ENCODE measurements around the gene CCDC80. TPM values are rescaled to one million over a fixed set of nuclear protein-coding genes. Genes with fewer than 3 reads are reported as not detected.

CCDC80 gene
- total RNA-seq, 5 donors from 2014 or later (not counting 1 experiment from before 2014, with no cell fraction given), result 0.55 to 0.66 (median 0.56) TPM; not detected in 2

DNA sequence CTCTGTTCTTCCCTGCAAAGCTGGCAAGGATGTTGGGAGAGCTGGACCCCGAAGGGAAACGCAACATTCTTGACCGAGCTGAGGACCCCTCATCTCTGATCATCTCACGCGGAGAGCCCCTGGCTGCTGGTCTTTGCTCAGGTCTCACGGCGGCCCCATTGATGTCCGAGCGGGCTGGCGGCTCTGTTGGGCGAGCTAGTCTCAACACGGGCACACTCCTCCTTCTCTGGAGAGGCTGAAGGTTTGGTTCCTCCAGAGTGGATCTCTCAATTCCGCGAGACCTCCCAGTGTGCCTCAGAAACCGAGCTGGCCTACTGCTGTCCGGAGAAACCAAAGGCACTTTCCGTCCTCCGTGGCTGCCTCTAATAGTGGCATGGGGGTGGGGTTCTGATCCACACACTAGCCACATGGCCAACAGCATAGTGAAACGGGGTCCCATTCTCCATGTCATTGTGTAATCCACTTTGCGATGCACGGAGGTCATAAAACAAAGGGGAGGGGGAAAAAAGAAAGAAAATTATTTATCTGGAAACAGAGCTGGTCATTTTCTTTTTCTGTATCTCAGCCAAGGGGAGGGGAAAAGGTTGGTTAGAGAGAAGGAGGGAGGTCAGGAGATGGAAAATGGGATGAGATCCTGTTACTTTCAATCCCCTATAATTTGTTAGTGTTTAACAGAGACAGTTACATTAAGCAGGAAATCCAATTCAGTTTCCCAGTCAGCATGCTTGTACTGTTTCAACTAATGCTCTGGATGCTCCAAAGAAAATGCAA is 1.3 kb downstream of the CCDC80 start:
- no peak overlapping the region for H3K27ac Mint-ChIP-seq

GRCh38 chr3:112638327-112639020 is 2.5 kb downstream of the CCDC80 start:
- Histone ChIP-seq H3K36me3 (ENCODE audit: control insufficient read depth in 2 of 2, extremely low read depth in 1 of 2, insufficient read depth in 1 of 2, low read length in 1 of 2) (no peaks in the 10 kb centered on the region), H3K4me1 (ENCODE audit: control insufficient read depth in 1 of 2, extremely low read depth in 1 of 2, insufficient read depth in 2 of 2, low read length in 2 of 2) (peaks cover 2 to 4% of the 10 kb centered on the region in 2 experiments), H3K27me3 (replicated peaks in 1 of 2; ENCODE audit: control insufficient read depth in 2 of 2, extremely low read depth in 1 of 2, insufficient read depth in 2 of 2, low read length in 1 of 2) (peaks cover 0 to 16% of the 10 kb centered on the region in 2 experiments), H3K9me3 (no peaks in the 10 kb centered on the region), H3K27ac (ENCODE audit: low read length) (no peak overlapping the region), H3K4me3 (ENCODE audit: control insufficient read depth in 1 of 2, extremely low read depth in 1 of 2, low read length in 1 of 2) (no peak overlapping the region)
- peaks cover 7 to 11% (median 9%) of the 10 kb centered on the region in 3 donors for H3K4me1 Mint-ChIP-seq
- H3K27ac Mint-ChIP-seq, result no peak overlapping the region
- DNase-seq, result no peak
- POLR2A ChIA-PET, result interaction anchor here (0.6 kb wide), 2 partner anchors 104 to 195 kb away, joined by 3 to 5 read pairs; no protein-coding TSS in a partner anchor
- H3K4me3 Mint-ChIP-seq, result no peak overlapping the region
- WGBS (ENCODE audit: insufficient coverage), result 98% methylated on average over 9 of the region's 17 CpGs
- no peaks in the 10 kb centered on the region for H3K9me3 Mint-ChIP-seq
- peaks cover 0 to 5% of the 10 kb centered on the region in 2 donors for H3K27me3 Mint-ChIP-seq
- ATAC-seq (replicated peaks in 1 of 4), result no peak
- CTCF ChIA-PET, result interaction anchor here in 1 of 2 donors (0.6 to 1.4 kb wide), 2 partner anchors 371 to 650 kb away, joined by 3 to 4 read pairs; no protein-coding TSS in a partner anchor
- no peaks in the 10 kb centered on the region for H3K36me3 Mint-ChIP-seq

More for the DNA sequence above, 1.3 kb downstream of the CCDC80 start:
- peaks cover 0 to 16% of the 10 kb centered on the region in 2 experiments for H3K27me3 ChIP-seq (replicated peaks in 1 of 2; ENCODE audit: control insufficient read depth in 2 of 2, extremely low read depth in 1 of 2, insufficient read depth in 2 of 2, low read length in 1 of 2)
- H3K36me3 Mint-ChIP-seq, result no peaks in the 10 kb centered on the region
- H3K4me1 Mint-ChIP-seq, result peaks cover 13 to 23% (median 14%) of the 10 kb centered on the region in 3 donors
- CTCF ChIA-PET, result interaction anchor here in 1 of 2 donors (1.2 kb wide), 1 partner anchor 12 kb away, joined by 4 read pairs; no protein-coding TSS in a partner anchor
- H3K4me1 ChIP-seq (ENCODE audit: control insufficient read depth in 1 of 2, extremely low read depth in 1 of 2, insufficient read depth in 2 of 2, low read length in 2 of 2), result peaks cover 2 to 16% of the 10 kb centered on the region in 2 experiments
- H3K9me3 ChIP-seq, result no peaks in the 10 kb centered on the region
- H3K36me3 ChIP-seq (ENCODE audit: control insufficient read depth in 2 of 2, extremely low read depth in 1 of 2, insufficient read depth in 1 of 2, low read length in 1 of 2), result no peaks in the 10 kb centered on the region
- no peaks in the 10 kb centered on the region for H3K9me3 Mint-ChIP-seq
- H3K27ac ChIP-seq (ENCODE audit: low read length), result no peak overlapping the region
- POLR2A ChIA-PET, result no interaction called here
- peaks cover 0 to 5% of the 10 kb centered on the region in 2 donors for H3K27me3 Mint-ChIP-seq
- H3K4me3 Mint-ChIP-seq, result no peak overlapping the region
- ATAC-seq (replicated peaks in 1 of 4) (no peak), DNase-seq (no peak)
- H3K4me3 ChIP-seq (ENCODE audit: control insufficient read depth in 1 of 2, extremely low read depth in 1 of 2, low read length in 1 of 2), result no peak overlapping the region
- 98% methylated on average over 12 of the region's 21 CpGs for whole genome bisulfite sequencing (ENCODE audit: insufficient coverage)

DNA sequence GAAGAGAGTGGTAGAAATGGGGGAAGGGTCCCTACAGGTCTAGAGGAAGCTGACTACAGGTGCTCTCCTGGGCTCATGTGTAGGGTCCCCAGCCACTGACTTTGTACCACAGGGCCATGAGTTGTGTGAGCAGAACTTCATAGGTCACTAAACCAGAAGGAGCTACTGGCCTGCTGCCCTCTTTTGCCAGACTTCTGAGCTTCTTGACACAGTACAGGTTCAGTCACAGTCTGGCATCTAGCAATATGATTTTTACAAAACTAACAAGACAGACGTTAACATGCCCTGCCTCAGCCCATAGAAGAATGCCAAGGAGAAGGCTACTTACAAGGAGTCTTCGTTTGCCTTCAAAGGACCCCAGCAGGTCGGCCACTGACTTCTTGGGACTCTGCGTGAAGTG is 3.2 kb downstream of the CCDC80 start:
- H3K4me1 ChIP-seq (ENCODE audit: control insufficient read depth in 1 of 2, extremely low read depth in 1 of 2, insufficient read depth in 2 of 2, low read length in 2 of 2), result no peaks in the 10 kb centered on the region
- peaks cover 0 to 4% of the 10 kb centered on the region in 2 donors for H3K27me3 Mint-ChIP-seq
- H3K4me1 Mint-ChIP-seq, result peaks cover 0 to 4% (median 2%) of the 10 kb centered on the region in 3 donors
- peaks cover 0 to 16% of the 10 kb centered on the region in 2 experiments for H3K27me3 ChIP-seq (replicated peaks in 1 of 2; ENCODE audit: control insufficient read depth in 2 of 2, extremely low read depth in 1 of 2, insufficient read depth in 2 of 2, low read length in 1 of 2)
- H3K27ac Mint-ChIP-seq, result no peak overlapping the region
- H3K4me3 ChIP-seq (ENCODE audit: control insufficient read depth in 1 of 2, extremely low read depth in 1 of 2, low read length in 1 of 2), result no peak overlapping the region
- no peak overlapping the region for H3K4me3 Mint-ChIP-seq
- H3K9me3 Mint-ChIP-seq, result no peaks in the 10 kb centered on the region
- no peaks in the 10 kb centered on the region for H3K9me3 ChIP-seq
- H3K27ac ChIP-seq (ENCODE audit: low read length), result no peak overlapping the region
- no peaks in the 10 kb centered on the region for H3K36me3 Mint-ChIP-seq
- ChIA-PET POLR2A (interaction anchor here in 1 of 2 donors (0.6 kb wide), 2 partner anchors 104 to 337 kb away, joined by 3 read pairs; no protein-coding TSS in a partner anchor), CTCF (interaction anchor here in 1 of 2 donors (0.6 to 1.4 kb wide), 3 partner anchors 97 to 651 kb away, joined by 3 to 4 read pairs (median 3); no protein-coding TSS in a partner anchor)
- no peaks in the 10 kb centered on the region for H3K36me3 ChIP-seq (ENCODE audit: control insufficient read depth in 2 of 2, extremely low read depth in 1 of 2, insufficient read depth in 1 of 2, low read length in 1 of 2)
- DNase-seq, result no peak
- no peak for ATAC-seq (replicated peaks in 1 of 4)
- WGBS (ENCODE audit: insufficient coverage), result no CpG with 5 or more reads among the region's 4 CpGs

DNA sequence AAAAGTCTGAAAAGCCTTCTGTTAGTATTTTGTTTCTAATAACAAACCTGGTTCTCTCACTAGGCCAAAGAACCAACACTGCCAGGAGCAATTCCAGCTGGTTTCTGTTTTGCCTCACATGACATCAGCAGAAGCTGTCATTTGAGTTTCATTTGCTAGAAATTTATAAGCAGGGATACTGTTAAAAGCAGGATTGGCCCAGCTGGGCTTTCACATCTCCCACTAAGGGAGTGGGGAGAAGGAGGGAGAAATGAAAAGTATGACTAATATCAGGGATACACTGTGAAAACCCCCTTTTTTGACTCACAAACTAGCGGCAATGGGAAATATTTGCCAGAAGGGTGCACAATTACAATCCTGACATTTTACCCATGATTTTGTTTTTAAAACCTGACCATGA is 5.3 kb downstream of the CCDC80 start:
- no peak for ATAC-seq (replicated peaks in 1 of 4)
- peaks cover 0 to 4% (median 0%) of the 10 kb centered on the region in 3 donors for H3K4me1 Mint-ChIP-seq
- no peaks in the 10 kb centered on the region for H3K36me3 ChIP-seq (ENCODE audit: control insufficient read depth in 2 of 2, extremely low read depth in 1 of 2, insufficient read depth in 1 of 2, low read length in 1 of 2)
- ChIA-PET POLR2A (no interaction called here), CTCF (interaction anchor here (0.6 to 1.0 kb wide), 2 partner anchors 9 to 629 kb away, joined by 3 to 4 read pairs; no protein-coding TSS in a partner anchor)
- no peak overlapping the region for H3K4me3 Mint-ChIP-seq
- H3K4me3 ChIP-seq (ENCODE audit: control insufficient read depth in 1 of 2, extremely low read depth in 1 of 2, low read length in 1 of 2), result no peak overlapping the region
- WGBS (ENCODE audit: insufficient coverage), result no CpG with 5 or more reads among the region's 1 CpG
- peaks cover 0 to 9% of the 10 kb centered on the region in 2 experiments for H3K27me3 ChIP-seq (replicated peaks in 1 of 2; ENCODE audit: control insufficient read depth in 2 of 2, extremely low read depth in 1 of 2, insufficient read depth in 2 of 2, low read length in 1 of 2)
- no peaks in the 10 kb centered on the region for H3K4me1 ChIP-seq (ENCODE audit: control insufficient read depth in 1 of 2, extremely low read depth in 1 of 2, insufficient read depth in 2 of 2, low read length in 2 of 2)
- no peaks in the 10 kb centered on the region for H3K9me3 Mint-ChIP-seq
- H3K27ac ChIP-seq (ENCODE audit: low read length), result no peak overlapping the region
- no peaks in the 10 kb centered on the region for H3K27me3 Mint-ChIP-seq
- DNase-seq, result no peak
- no peaks in the 10 kb centered on the region for H3K9me3 ChIP-seq
- H3K36me3 Mint-ChIP-seq, result no peaks in the 10 kb centered on the region
- no peak overlapping the region for H3K27ac Mint-ChIP-seq

- no peaks in the 10 kb centered on the region for H3K36me3 ChIP-seq (ENCODE audit: control insufficient read depth in 2 of 2, extremely low read depth in 1 of 2, insufficient read depth in 1 of 2, low read length in 1 of 2)
- ATAC-seq (replicated peaks in 1 of 4) (no peak), DNase-seq (no peak)
- H3K4me1 Mint-ChIP-seq, result peaks cover 0 to 4% (median 0%) of the 10 kb centered on the region in 3 donors
- no peaks in the 10 kb centered on the region for H3K9me3 ChIP-seq
- no peaks in the 10 kb centered on the region for H3K27me3 Mint-ChIP-seq
- H3K4me3 Mint-ChIP-seq, result no peak overlapping the region
- ChIA-PET POLR2A (no interaction called here), CTCF (interaction anchor here (0.6 to 1.7 kb wide), 4 partner anchors 8 to 630 kb away, joined by 3 to 6 read pairs (median 4); no protein-coding TSS in a partner anchor)
- H3K27ac Mint-ChIP-seq, result no peak overlapping the region
- H3K4me1 ChIP-seq (ENCODE audit: control insufficient read depth in 1 of 2, extremely low read depth in 1 of 2, insufficient read depth in 2 of 2, low read length in 2 of 2), result no peaks in the 10 kb centered on the region
- no peak overlapping the region for H3K4me3 ChIP-seq (ENCODE audit: control insufficient read depth in 1 of 2, extremely low read depth in 1 of 2, low read length in 1 of 2)
- H3K36me3 Mint-ChIP-seq, result no peaks in the 10 kb centered on the region
- no peak overlapping the region for H3K27ac ChIP-seq (ENCODE audit: low read length)
- no peaks in the 10 kb centered on the region for H3K9me3 Mint-ChIP-seq
- 83% methylated on average over 1 of the region's 4 CpGs for WGBS (ENCODE audit: insufficient coverage)
- H3K27me3 ChIP-seq (replicated peaks in 1 of 2; ENCODE audit: control insufficient read depth in 2 of 2, extremely low read depth in 1 of 2, insufficient read depth in 2 of 2, low read length in 1 of 2), result peaks cover 0 to 9% of the 10 kb centered on the region in 2 experiments
These were observed 6.0 kb downstream of the CCDC80 start for GRCh38 chr3:112634786-112635541.

All from T-cell (primary cell).